Parathyroid adenoma (tissue), 2 donors: ENCODE results near the gene RYR3.

Source experiments
- H2AFZ ChIP-seq: fragments of 300-600 bp; sonication (generic); one replicate; pipeline ENCODE4 v1.7.0; 2017; ENCODE audit warnings: antibody characterized with exemption, mild to moderate bottlenecking
- H3K27ac ChIP-seq: fragments of 300-600 bp; sonication (generic); one replicate; pipeline ENCODE4 v1.7.0; 2017
- H3K27me3 ChIP-seq: fragments of 300-600 bp; sonication (generic); one replicate; pipeline ENCODE4 v1.7.0; 2017; ENCODE audit warnings: low read length; ENCODE audit not compliant: control insufficient read depth, insufficient read depth
- H3K36me3 ChIP-seq: fragments of 300-600 bp; sonication (generic); one replicate; pipeline ENCODE4 v1.7.0; 2017; ENCODE audit warnings: low read length; ENCODE audit not compliant: control insufficient read depth, insufficient read depth
- H3K4me1 ChIP-seq: fragments of 300-600 bp; sonication (generic); one replicate; pipeline ENCODE4 v1.7.0; 2017; ENCODE audit warnings: control low read depth
- H3K4me2 ChIP-seq: fragments of 300-600 bp; sonication (generic); one replicate; pipeline ENCODE4 v1.7.0; 2017; ENCODE audit warnings: low read length
- H3K4me3 ChIP-seq: fragments of 300-600 bp; sonication (generic); one replicate; pipeline ENCODE4 v1.7.0; 2017; ENCODE audit warnings: low read depth, low read length
- H3K79me2 ChIP-seq: fragments of 300-600 bp; sonication (generic); one replicate; pipeline ENCODE4 v1.7.0; 2017; ENCODE audit warnings: control low read depth
- H3K9ac ChIP-seq: fragments of 300-600 bp; sonication (generic); one replicate; pipeline ENCODE4 v1.7.0; 2017; ENCODE audit warnings: mild to moderate bottlenecking
- H3K9me3 ChIP-seq: fragments of 300-600 bp; sonication (generic); one replicate; pipeline ENCODE4 v1.7.0; 2017; ENCODE audit warnings: low read length; ENCODE audit not compliant: control insufficient read depth
- TF ChIP-seq, protein P1 (sequence below): fragments of 300-600 bp; sonication (generic); IDR thresholded peaks from one replicate; pipeline ENCODE4 v1.7.0; 2017; ENCODE audit warnings: antibody characterized with exemption, mild to moderate bottlenecking
- donor health status: primary hyperparathyroidism.

Gene RYR3

DNA sequence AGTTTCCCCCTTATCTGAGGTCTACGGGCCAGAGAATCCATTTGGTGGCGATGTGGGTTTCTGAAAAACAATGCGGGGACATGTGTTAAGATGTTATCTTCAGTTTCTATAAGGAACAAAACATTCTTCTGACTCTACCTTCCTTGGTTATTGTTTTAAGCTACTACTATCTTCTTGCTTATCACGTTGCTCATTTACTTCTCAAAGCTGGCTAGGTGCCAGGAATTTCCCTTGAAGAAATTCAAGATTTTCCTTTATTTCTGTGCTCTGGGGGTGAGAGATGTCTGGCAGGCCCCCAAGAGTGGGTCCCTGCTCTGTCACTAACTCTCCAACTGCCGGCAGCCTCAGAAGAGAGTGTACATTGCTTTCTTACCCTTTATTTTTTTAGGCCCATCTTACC lies 119.8 kb downstream of the RYR3 start:
- H3K27me3 ChIP-seq = no peaks in the 10 kb centered on the region
- no peaks in the 10 kb centered on the region for H3K36me3 ChIP-seq
- no peak overlapping the region for H3K4me3 ChIP-seq
- no peak overlapping the region for H2AFZ ChIP-seq
- TF ChIP-seq, protein P1, sequence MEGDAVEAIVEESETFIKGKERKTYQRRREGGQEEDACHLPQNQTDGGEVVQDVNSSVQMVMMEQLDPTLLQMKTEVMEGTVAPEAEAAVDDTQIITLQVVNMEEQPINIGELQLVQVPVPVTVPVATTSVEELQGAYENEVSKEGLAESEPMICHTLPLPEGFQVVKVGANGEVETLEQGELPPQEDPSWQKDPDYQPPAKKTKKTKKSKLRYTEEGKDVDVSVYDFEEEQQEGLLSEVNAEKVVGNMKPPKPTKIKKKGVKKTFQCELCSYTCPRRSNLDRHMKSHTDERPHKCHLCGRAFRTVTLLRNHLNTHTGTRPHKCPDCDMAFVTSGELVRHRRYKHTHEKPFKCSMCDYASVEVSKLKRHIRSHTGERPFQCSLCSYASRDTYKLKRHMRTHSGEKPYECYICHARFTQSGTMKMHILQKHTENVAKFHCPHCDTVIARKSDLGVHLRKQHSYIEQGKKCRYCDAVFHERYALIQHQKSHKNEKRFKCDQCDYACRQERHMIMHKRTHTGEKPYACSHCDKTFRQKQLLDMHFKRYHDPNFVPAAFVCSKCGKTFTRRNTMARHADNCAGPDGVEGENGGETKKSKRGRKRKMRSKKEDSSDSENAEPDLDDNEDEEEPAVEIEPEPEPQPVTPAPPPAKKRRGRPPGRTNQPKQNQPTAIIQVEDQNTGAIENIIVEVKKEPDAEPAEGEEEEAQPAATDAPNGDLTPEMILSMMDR = no peak
- H3K27ac ChIP-seq = no peak overlapping the region
- no peaks in the 10 kb centered on the region for H3K4me1 ChIP-seq
- no peak overlapping the region for H3K9ac ChIP-seq
- H3K4me2 ChIP-seq = no peak overlapping the region
- H3K79me2 ChIP-seq = no peaks in the 10 kb centered on the region
- H3K9me3 ChIP-seq = no peaks in the 10 kb centered on the region

DNA sequence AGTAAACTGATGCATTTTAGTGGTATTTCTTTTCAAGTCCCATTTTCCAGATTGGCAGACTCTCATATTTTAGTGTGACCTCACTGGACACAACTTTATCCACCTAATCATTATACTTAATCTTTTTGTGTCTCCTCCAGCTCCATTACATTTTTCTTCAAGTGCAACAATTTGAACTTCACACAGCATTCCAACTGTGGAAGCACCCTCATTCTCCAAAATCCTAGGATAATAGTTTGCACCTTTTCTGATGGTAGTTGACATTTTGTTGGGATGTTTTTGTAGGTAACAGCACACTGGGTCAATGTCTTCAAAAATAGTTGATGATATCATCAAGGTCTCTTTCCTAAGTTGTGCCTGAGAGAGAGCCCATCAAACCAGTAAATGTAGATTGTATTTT lies 123.1 kb downstream of the RYR3 start:
- Histone ChIP-seq H3K27me3 (no peaks in the 10 kb centered on the region), H3K4me2 (no peak overlapping the region), H3K4me3 (no peak overlapping the region), H3K36me3 (no peaks in the 10 kb centered on the region), H3K4me1 (no peaks in the 10 kb centered on the region), H2AFZ (no peak overlapping the region), H3K27ac (no peak overlapping the region), H3K9me3 (no peaks in the 10 kb centered on the region), H3K9ac (no peak overlapping the region), H3K79me2 (no peaks in the 10 kb centered on the region)
- TF ChIP-seq, protein P1 = no peak

DNA sequence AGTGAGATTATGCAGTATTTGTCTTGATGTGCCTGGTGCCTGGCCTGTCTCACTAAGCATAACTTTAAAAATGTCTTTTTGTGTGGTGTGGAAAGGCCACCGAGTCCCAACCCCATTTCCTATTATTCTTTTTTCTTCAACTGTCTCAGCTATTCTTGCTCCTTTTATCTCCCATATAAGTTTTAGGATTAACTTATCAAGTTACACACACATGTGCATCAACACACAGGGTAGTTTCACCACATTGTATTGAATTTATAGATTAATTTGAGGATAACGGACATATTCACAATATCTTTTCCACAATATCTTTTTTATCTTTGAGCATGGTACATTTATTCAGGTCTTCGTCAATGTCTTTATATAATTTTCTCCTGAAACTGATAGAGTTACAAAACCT lies 127.6 kb downstream of the RYR3 start:
- no peak overlapping the region for H3K4me3 ChIP-seq
- no peaks in the 10 kb centered on the region for H3K4me1 ChIP-seq
- H2AFZ ChIP-seq = no peak overlapping the region
- no peaks in the 10 kb centered on the region for H3K9me3 ChIP-seq
- no peaks in the 10 kb centered on the region for H3K79me2 ChIP-seq
- no peak overlapping the region for H3K27ac ChIP-seq
- no peaks in the 10 kb centered on the region for H3K27me3 ChIP-seq
- H3K36me3 ChIP-seq = no peaks in the 10 kb centered on the region
- H3K4me2 ChIP-seq = no peak overlapping the region
- H3K9ac ChIP-seq = no peak overlapping the region
- TF ChIP-seq, protein P1 = no peak

DNA sequence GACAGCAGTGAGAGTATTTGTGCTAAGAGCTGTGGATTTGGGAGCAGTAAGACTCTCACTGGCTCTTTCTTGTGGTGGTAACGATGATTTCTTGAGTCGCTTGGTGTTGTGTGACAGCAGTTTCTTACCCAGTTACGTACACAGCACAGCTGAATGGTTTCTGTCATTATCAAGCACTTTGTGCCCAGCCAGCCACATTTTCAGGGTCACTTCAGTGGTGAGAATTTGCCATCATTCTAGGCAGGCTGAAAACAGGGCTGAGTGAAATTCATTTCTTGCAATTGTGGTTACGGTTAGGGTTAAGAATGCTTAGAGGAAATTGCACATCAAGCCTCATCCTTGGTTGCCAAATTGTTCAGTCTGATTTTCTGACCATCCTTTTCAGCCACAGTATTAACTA lies 130.1 kb downstream of the RYR3 start:
- Histone ChIP-seq H3K27ac (no peak overlapping the region), H3K27me3 (no peaks in the 10 kb centered on the region), H2AFZ (no peak overlapping the region), H3K36me3 (no peaks in the 10 kb centered on the region), H3K9me3 (no peaks in the 10 kb centered on the region), H3K4me3 (no peak overlapping the region), H3K4me2 (no peak overlapping the region), H3K79me2 (no peaks in the 10 kb centered on the region), H3K4me1 (no peaks in the 10 kb centered on the region), H3K9ac (no peak overlapping the region)
- TF ChIP-seq, protein P1 = no peak

DNA sequence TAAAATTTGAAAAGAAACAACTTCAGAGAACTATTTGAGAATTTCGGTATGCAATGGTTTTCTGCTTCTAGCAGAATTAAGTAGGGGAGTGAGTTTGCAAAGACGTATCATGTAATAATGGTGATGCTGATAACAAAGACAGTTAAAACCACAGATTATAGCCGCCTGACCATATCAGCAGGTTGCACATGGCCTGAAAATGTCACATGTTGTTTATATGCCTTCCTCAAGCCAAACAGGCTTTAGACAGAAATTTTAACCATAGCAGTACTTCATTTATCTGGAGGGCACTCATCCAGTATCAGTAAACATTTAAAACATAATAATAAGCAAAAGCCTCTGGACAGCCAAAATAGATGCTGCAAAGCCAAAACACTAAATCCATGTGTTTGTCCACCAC lies 131.7 kb downstream of the RYR3 start:
- H3K36me3 ChIP-seq = no peaks in the 10 kb centered on the region
- H3K4me2 ChIP-seq = no peak overlapping the region
- TF ChIP-seq, protein P1 = no peak
- H2AFZ ChIP-seq = no peak overlapping the region
- no peak overlapping the region for H3K9ac ChIP-seq
- H3K79me2 ChIP-seq = no peaks in the 10 kb centered on the region
- H3K27me3 ChIP-seq = no peaks in the 10 kb centered on the region
- no peaks in the 10 kb centered on the region for H3K9me3 ChIP-seq
- H3K4me1 ChIP-seq = no peaks in the 10 kb centered on the region
- H3K27ac ChIP-seq = no peak overlapping the region
- H3K4me3 ChIP-seq = no peak overlapping the region
